Measurements from ENCODE around the gene SNX18. TPM values are rescaled to one million over a fixed set of nuclear protein-coding genes. Genes with fewer than 3 reads are reported as not detected.

SNX18 gene
- total RNA-seq, 1 experiment from 2014 or later: 16.0 TPM

- Histone ChIP-seq H3K4me2 (ENCODE audit: low read length) (no peak overlapping the region), H4K20me1 (ENCODE audit: insufficient read depth) (peaks cover 6% of the 10 kb centered on the region; the same call in 1 of the 2 replicates), H3K4me3 (replicated peaks in 1 of 2; ENCODE audit: low read depth in 1 of 2, low read length in 2 of 2) (no peak overlapping the region), H3K9me3 (ENCODE audit: control insufficient read depth in 1 of 2, insufficient read depth in 1 of 2, low read depth in 1 of 2, low read length in 2 of 2) (no peaks in the 10 kb centered on the region), H3K9ac (ENCODE audit: low read length) (no peak overlapping the region), H3K27me3 (ENCODE audit: insufficient read depth, low read length) (no peaks in the 10 kb centered on the region), H3K36me3 (ENCODE audit: control insufficient read depth in 1 of 2, insufficient read depth in 2 of 2, low read length in 2 of 2) (0 out of 4 replicates have a peak, but pooled peaks cover 0 to 10% of the 10 kb centered on the region in 2 experiments), H3K27ac (ENCODE audit: low read depth, low read length) (no peak overlapping the region), H3K4me1 (ENCODE audit: control insufficient read depth in 1 of 2, insufficient read depth in 2 of 2, low read length in 2 of 2) (peaks cover under 1% of the 10 kb centered on the region in 2 experiments; a peak in 2 of 4 replicates), H3K9me2 (ENCODE audit: insufficient read depth) (no peaks in the 10 kb centered on the region), H2AFZ (ENCODE audit: low read depth, low read length, poor library complexity, severe bottlenecking) (no peak overlapping the region), H3K79me2 (ENCODE audit: insufficient read depth, low read length) (peaks cover 57% of the 10 kb centered on the region)
- no peak for TF ChIP-seq EZH2 (IDR thresholded peaks at IDR 0.05)
- ChIA-PET POLR2A (no interaction called here), CTCF (interaction anchor here (1.8 kb wide), 1 partner anchor 343 kb away, joined by 6 read pairs; no protein-coding TSS in a partner anchor), RAD21 (ENCODE audit: low non-redundant PET in 1 of 2, low total read pairs in 2 of 2, uncharacterized antibody in 2 of 2, unreplicated experiment in 2 of 2) (no interaction called here)
- DNase-seq (ENCODE audit: low read depth, low spot score) (no peak), ATAC-seq (no peak)
- intact Hi-C loops (cut with micrococcal nuclease): no loop called here
- no TSS peak for BruUV-seq (replicated peaks)
These were observed 7.1 kb downstream of the SNX18 start for GRCh38 chr5:54524704-54525103.

- Histone ChIP-seq H3K4me2 (ENCODE audit: low read length) (no peak overlapping the region), H3K4me1 (ENCODE audit: control insufficient read depth in 1 of 2, insufficient read depth in 2 of 2, low read length in 2 of 2) (peaks cover 6% of the 10 kb centered on the region in 2 experiments), H3K27me3 (ENCODE audit: insufficient read depth, low read length) (no peaks in the 10 kb centered on the region), H2AFZ (ENCODE audit: low read depth, low read length, poor library complexity, severe bottlenecking) (no peak overlapping the region), H3K9me3 (ENCODE audit: control insufficient read depth in 1 of 2, insufficient read depth in 1 of 2, low read depth in 1 of 2, low read length in 2 of 2) (no peaks in the 10 kb centered on the region), H3K9me2 (ENCODE audit: insufficient read depth) (no peaks in the 10 kb centered on the region), H3K4me3 (replicated peaks in 1 of 2; ENCODE audit: low read depth in 1 of 2, low read length in 2 of 2) (no peak overlapping the region), H3K79me2 (ENCODE audit: insufficient read depth, low read length) (peaks cover 59% of the 10 kb centered on the region), H3K9ac (ENCODE audit: low read length) (no peak overlapping the region), H4K20me1 (ENCODE audit: insufficient read depth) (peaks cover 11% of the 10 kb centered on the region; the same call in 1 of the 2 replicates), H3K36me3 (ENCODE audit: control insufficient read depth in 1 of 2, insufficient read depth in 2 of 2, low read length in 2 of 2) (0 out of 4 replicates have a peak, but pooled peaks cover 0 to 10% of the 10 kb centered on the region in 2 experiments), H3K27ac (ENCODE audit: low read depth, low read length) (no peak overlapping the region)
- DNase-seq (ENCODE audit: low read depth, low spot score) (no peak), ATAC-seq (no peak)
- ChIA-PET POLR2A (no interaction called here), CTCF (interaction anchor here (1.8 kb wide), 1 partner anchor 342 kb away, joined by 6 read pairs; no protein-coding TSS in a partner anchor), RAD21 (ENCODE audit: low non-redundant PET in 1 of 2, low total read pairs in 2 of 2, uncharacterized antibody in 2 of 2, unreplicated experiment in 2 of 2) (no interaction called here)
- intact Hi-C loops (cut with micrococcal nuclease): no loop called here
- no TSS peak for BruUV-seq (replicated peaks)
- TF ChIP-seq ATF3 (IDR thresholded peaks at IDR 0.05): no peak
- no peak for TF ChIP-seq EZH2 (IDR thresholded peaks at IDR 0.05)
- no peak for TF ChIP-seq EGR1 (IDR thresholded peaks at IDR 0.05; ENCODE audit: low read depth)
- no peak for TF ChIP-seq RAD21 (IDR thresholded peaks at IDR 0.05; ENCODE audit: low read depth)
- no peak for TF ChIP-seq CBX3 (IDR thresholded peaks at IDR 0.05; ENCODE audit: low read depth)
- TF ChIP-seq EZH2phosphoT487 (IDR thresholded peaks at IDR 0.05; ENCODE audit: borderline replicate concordance): no peak
- no peak for TF ChIP-seq ELF1 (IDR thresholded peaks at IDR 0.05; ENCODE audit: borderline replicate concordance, low read depth)
- no peak for TF ChIP-seq MAX (IDR thresholded peaks at IDR 0.05)
- TF ChIP-seq SP1 (IDR thresholded peaks at IDR 0.05; ENCODE audit: low read depth): no peak
These were observed 7.7 kb downstream of the SNX18 start for GRCh38 chr5:54525261-54525660.
